Raji (cell line): ENCODE measurements around the gene OVOL1.

Source experiments
- POLR2A ChIP-seq: IDR thresholded peaks from 2 replicates; pipeline ENCODE4 v1.6.1; 2011; ENCODE audit warnings: low read depth, low read length, control low read depth; ENCODE audit not compliant: insufficient read depth

OVOL1 gene

GRCh38 chr11:65801153-65801987 is 14.5 kb downstream of the OVOL1 start:
- TF ChIP-seq POLR2A = no peak

GRCh38 chr11:65802841-65803240 is 16.0 kb downstream of the OVOL1 start:
- no peak for TF ChIP-seq POLR2A

GRCh38 chr11:65803797-65804492 is 17.1 kb downstream of the OVOL1 start:
- TF ChIP-seq POLR2A = no peak

GRCh38 chr11:65806979-65807378 is 20.1 kb downstream of the OVOL1 start:
- no peak for TF ChIP-seq POLR2A

- TF ChIP-seq POLR2A = no peak
Measured at GRCh38 chr11:65808744-65809341, 22.0 kb downstream of the OVOL1 start.

- TF ChIP-seq POLR2A = no peak
Measured at GRCh38 chr11:65809496-65809895, 22.6 kb downstream of the OVOL1 start.

- peak; percentile 52 for TF ChIP-seq POLR2A
Measured at GRCh38 chr11:65810046-65810868, 23.4 kb downstream of the OVOL1 start.

- TF ChIP-seq POLR2A = no peak
Measured at GRCh38 chr11:65811764-65812475, 25.1 kb downstream of the OVOL1 start.

- no peak for TF ChIP-seq POLR2A
Measured at GRCh38 chr11:65814131-65814985, 27.5 kb downstream of the OVOL1 start.

GRCh38 chr11:65814986-65815565 is 28.2 kb downstream of the OVOL1 start:
- no peak for TF ChIP-seq POLR2A

- TF ChIP-seq POLR2A = no peak
Measured at GRCh38 chr11:65816696-65817095, 29.8 kb downstream of the OVOL1 start.

- TF ChIP-seq POLR2A = no peak
Measured at GRCh38 chr11:65817312-65817834, 30.5 kb downstream of the OVOL1 start.
